Activated T-cell treated with anti-CD3 and anti-CD28 coated beads, Interleukin-2, amount 50 U/mL, for 72 hours (primary cell): ENCODE data around the gene METTL26. TPM values are rescaled to one million over a fixed set of nuclear protein-coding genes. Genes with fewer than 3 reads are reported as not detected.

ENCODE experiments used
- ATAC-seq, 2 donors: fragments of 150-1000 bp; cut with Tn5 transposase; replicated peaks in 1 of 2; 2 replicates each; pipeline ENCODE4 v1.10.0; 2021; ENCODE audit warnings: moderate library complexity in 2 of 2, mild to moderate bottlenecking in 1 of 2
- DNase-seq, 2 donors: peaks; one replicate each; pipeline ENCODE4 v3.0.0; 2021 to 2022; ENCODE audit warnings: mixed read lengths in 1 of 2
- H3K27ac Mint-ChIP-seq: one replicate; pipeline ENCODE4 v1.8.0; 2022; ENCODE audit warnings: mild to moderate bottlenecking, moderate library complexity, mixed read lengths
- H3K27me3 Mint-ChIP-seq: one replicate; pipeline ENCODE4 v1.8.0; 2022; ENCODE audit warnings: low read depth, mixed read lengths
- H3K36me3 Mint-ChIP-seq, 2 donors: one replicate each; pipeline ENCODE4 v1.8.0; 2022; ENCODE audit warnings: mixed read lengths in 2 of 2, mild to moderate bottlenecking in 1 of 2; ENCODE audit not compliant: insufficient read depth in 2 of 2
- H3K4me1 Mint-ChIP-seq: one replicate; pipeline ENCODE4 v1.8.0; 2022; ENCODE audit warnings: low read depth, mixed read lengths
- H3K4me3 Mint-ChIP-seq, 2 donors: one replicate each; pipeline ENCODE4 v1.8.0; 2022; ENCODE audit warnings: mild to moderate bottlenecking in 2 of 2, mixed read lengths in 2 of 2, moderate library complexity in 2 of 2
- H3K9me3 Mint-ChIP-seq, 2 donors: one replicate each; pipeline ENCODE4 v1.8.0; 2022; ENCODE audit warnings: mixed read lengths in 2 of 2
- total RNA-seq, 2 donors: library from RNA; stranded (reverse); gene quantifications; one replicate each; pipeline ENCODE4 v1.2.3, GENCODE V29; 2022

The METTL26 gene
- total RNA-seq, 2 donors from 2014 or later: 55.4 to 57.4 TPM

DNA sequence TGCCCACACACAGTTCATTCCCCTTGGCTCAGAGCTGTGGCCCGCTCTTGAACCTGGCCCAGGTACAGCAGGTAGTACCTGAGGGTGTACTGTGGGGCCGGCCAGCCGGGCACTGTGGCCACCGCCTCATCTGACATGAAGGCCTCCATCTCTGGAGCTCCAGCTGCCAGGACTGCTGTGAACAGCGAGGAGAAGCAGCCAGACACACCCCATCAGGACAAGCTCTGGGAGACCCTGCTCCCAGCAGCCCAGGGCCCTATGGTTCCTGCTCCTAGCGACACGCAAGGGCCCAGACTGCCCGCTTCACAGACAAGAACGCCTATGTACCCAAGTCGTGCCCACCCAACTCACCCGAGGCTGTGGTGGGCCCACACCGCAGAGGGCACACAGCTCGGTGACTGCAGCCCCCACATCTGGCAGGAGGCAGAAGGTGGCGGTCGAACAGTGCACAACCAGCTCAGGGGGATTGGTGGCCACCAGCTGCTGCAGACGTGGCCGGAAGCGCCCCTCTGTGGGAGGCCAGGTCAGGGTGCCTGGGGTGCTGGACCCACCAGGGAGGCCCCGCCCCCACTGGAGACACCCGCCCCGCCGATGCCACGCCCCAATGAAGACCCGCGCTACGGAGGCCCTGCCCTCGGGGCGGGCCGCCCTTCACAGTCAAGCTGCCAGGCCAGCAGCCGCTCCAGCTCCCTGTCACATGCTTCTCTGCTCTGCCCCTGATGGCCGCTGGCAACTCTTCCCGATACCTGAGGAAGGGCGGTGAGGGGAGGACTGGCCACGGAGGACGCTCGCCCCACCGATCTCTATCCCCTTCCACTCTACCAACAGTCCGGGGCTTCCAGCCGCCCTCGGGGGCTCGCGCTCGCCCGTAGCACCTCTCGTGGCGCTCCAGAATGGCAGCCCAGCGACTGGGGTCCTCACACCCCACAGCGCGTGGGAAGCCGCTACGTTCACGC is 43.0 kb upstream of the METTL26 start:
- H3K9me3 Mint-ChIP-seq: no peaks in the 10 kb centered on the region
- no peaks in the 10 kb centered on the region for H3K27me3 Mint-ChIP-seq
- no peak overlapping the region for H3K27ac Mint-ChIP-seq
- ATAC-seq (peak; percentile 16 to 30), DNase-seq (peak; percentile 61 to 73)
- H3K4me3 Mint-ChIP-seq: peak overlapping the region; percentile 81 to 89
- H3K4me1 Mint-ChIP-seq: peaks cover 35% of the 10 kb centered on the region
- peaks cover 0 to 5% of the 10 kb centered on the region in 2 donors for H3K36me3 Mint-ChIP-seq

DNA sequence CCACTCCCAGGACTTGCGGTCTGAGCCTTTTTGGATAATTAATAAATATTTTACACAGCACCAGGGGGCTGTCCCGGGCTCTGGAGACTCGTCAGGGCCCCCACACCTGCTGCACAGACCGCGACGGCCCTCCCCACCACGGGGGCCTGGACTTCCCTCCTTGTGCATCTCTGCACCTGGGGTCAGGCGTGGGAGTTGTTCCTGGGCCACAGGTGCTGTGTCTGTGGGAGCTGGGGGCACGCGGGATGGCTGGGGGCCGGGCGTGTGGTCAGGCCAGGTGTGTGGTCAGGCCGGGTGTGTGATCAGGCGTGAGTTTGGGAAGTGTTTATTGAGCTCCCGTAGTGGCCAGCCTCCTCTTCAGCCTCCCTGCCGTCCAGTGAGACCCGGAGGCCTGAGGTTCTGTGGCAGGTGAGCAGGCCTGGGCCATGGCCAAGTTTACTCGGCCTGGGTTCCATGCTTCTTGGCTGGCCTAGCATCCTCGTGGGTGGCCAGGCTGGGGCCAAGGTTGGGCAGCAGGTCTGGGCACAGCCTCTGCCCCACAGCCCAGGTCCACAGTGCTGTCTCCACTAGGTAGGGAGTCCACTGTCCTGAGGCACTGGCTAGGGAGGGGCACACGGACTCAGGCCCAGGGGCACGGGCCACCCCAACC is 42.2 kb upstream of the METTL26 start:
- H3K4me3 Mint-ChIP-seq: peak overlapping the region in 1 of 2 donors; percentile 81
- H3K4me1 Mint-ChIP-seq: peaks cover 32% of the 10 kb centered on the region
- ATAC-seq: no peak

DNA sequence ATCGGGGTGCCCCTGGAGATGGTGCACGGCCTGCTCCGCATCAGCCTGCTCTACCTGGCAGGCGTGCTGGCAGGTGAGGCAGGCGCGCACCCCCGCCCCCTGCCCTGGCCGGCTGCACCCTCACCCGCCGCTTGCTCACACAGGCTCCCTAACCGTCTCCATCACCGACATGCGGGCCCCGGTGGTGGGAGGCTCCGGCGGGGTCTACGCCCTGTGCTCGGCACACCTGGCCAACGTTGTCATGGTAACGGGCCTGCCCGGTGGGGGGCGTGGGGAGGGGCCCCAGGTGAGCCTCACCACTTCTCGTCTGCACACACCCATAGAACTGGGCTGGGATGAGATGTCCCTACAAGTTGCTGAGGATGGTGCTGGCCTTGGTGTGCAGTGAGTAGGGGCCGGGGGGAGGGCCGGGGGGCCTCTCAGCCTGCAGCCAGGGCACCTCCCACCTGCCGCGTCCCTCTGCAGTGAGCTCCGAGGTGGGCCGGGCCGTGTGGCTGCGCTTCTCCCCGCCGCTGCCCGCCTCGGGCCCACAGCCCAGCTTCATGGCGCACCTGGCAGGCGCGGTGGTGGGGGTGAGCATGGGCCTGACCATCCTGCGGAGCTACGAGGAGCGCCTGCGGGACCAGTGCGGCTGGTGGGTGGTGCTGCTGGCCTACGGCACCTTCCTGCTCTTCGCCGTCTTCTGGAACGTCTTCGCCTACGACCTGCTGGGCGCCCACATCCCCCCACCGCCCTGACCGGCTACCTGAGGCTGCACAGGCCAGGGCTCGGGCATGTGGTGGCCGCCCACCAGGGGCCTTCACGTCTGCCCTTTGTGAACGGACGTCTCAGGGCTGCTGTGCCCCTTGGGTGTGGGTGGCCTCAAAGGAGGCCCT is 41.4 kb upstream of the METTL26 start:
- peaks cover 0 to 4% of the 10 kb centered on the region in 2 donors for H3K36me3 Mint-ChIP-seq
- H3K9me3 Mint-ChIP-seq: no peaks in the 10 kb centered on the region
- H3K4me3 Mint-ChIP-seq: no peak overlapping the region
- H3K27me3 Mint-ChIP-seq: no peaks in the 10 kb centered on the region
- H3K27ac Mint-ChIP-seq: no peak overlapping the region
- no peak for DNase-seq
- H3K4me1 Mint-ChIP-seq: peaks cover 24% of the 10 kb centered on the region
- ATAC-seq: no peak

More for the DNA sequence above, 42.2 kb upstream of the METTL26 start:
- H3K27me3 Mint-ChIP-seq: no peaks in the 10 kb centered on the region
- DNase-seq: no peak
- H3K27ac Mint-ChIP-seq: no peak overlapping the region
- peaks cover 0 to 5% of the 10 kb centered on the region in 2 donors for H3K36me3 Mint-ChIP-seq
- no peaks in the 10 kb centered on the region for H3K9me3 Mint-ChIP-seq

DNA sequence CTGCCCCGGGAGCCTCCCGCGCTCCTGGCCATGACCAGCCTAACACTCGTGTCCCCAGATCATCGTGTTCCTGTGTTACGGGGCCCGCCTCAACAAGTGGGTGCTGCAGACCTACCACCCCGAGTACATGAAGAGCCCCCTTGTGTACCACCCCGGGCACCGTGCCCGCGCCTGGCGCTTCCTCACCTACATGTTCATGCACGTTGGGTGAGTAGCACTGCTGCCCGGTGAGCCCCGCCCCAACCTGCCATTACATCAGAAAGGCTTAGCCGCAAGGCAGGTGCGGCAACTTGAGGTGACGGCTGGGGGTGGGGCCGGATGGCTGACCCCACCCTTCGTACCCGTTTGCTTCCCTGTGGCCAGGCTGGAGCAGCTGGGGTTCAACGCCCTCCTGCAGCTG is 40.8 kb upstream of the METTL26 start:
- H3K9me3 Mint-ChIP-seq: no peaks in the 10 kb centered on the region
- no peak overlapping the region for H3K4me3 Mint-ChIP-seq
- H3K27me3 Mint-ChIP-seq: no peaks in the 10 kb centered on the region
- DNase-seq (no peak), ATAC-seq (no peak)
- no peak overlapping the region for H3K27ac Mint-ChIP-seq
- peaks cover 18% of the 10 kb centered on the region for H3K4me1 Mint-ChIP-seq
- H3K36me3 Mint-ChIP-seq: peaks cover 0 to 3% of the 10 kb centered on the region in 2 donors

DNA sequence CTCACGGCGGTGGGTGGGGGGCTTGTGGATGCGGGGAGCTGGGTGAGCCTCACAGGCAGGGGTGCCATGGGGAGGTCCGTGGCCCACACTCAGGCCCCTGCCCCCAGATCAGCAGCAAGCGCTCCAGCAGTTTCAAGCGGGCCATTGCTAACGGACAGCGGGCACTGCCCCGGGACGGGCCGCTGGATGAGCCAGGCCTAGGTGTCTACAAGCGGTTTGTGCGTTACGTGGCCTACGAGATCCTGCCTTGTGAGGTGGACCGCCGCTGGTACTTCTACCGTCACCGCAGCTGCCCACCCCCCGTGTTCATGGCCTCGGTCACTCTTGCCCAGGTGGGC is 40.4 kb upstream of the METTL26 start:
- H3K27me3 Mint-ChIP-seq: no peaks in the 10 kb centered on the region
- H3K9me3 Mint-ChIP-seq: no peaks in the 10 kb centered on the region
- no peaks in the 10 kb centered on the region for H3K36me3 Mint-ChIP-seq
- ATAC-seq (no peak), DNase-seq (no peak)
- H3K4me3 Mint-ChIP-seq: no peak overlapping the region
- H3K27ac Mint-ChIP-seq: no peak overlapping the region
- H3K4me1 Mint-ChIP-seq: peaks cover 14% of the 10 kb centered on the region

DNA sequence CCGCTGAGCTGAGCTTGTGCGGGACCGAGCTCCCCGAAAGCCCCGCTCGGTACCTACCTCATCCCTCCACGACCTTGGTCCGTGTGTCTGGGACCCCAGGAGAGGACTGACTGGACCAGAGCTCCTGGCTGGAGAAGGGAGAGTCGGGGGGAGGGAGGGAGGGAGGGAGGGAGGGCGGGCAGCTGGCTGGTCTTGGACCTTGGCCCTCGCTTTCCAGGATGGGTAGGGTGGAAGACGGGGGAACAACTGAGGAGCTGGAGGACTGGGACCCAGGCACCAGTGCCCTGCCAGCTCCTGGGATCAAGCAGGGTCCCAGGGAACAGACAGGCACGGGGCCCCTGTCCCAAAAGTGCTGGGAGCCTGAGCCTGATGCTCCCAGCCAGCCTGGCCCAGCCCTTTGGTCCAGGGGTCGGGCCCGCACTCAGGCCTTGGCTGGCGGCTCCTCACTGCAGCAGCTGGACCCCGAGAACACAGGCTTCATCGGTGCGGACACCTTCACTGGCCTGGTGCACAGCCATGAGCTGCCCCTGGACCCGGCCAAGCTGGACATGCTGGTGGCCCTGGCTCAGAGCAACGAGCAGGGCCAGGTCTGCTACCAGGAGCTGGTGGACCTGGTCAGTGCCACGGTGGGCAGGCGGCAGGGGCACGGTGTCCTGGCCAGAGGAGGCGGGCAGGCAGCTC is 39.9 kb upstream of the METTL26 start:
- Mint-ChIP-seq H3K27me3 (no peaks in the 10 kb centered on the region), H3K4me3 (no peak overlapping the region), H3K4me1 (peaks cover 9% of the 10 kb centered on the region), H3K27ac (no peak overlapping the region), H3K9me3 (no peaks in the 10 kb centered on the region), H3K36me3 (peaks cover 0 to 2% of the 10 kb centered on the region in 2 donors)
- DNase-seq (no peak), ATAC-seq (no peak)

DNA sequence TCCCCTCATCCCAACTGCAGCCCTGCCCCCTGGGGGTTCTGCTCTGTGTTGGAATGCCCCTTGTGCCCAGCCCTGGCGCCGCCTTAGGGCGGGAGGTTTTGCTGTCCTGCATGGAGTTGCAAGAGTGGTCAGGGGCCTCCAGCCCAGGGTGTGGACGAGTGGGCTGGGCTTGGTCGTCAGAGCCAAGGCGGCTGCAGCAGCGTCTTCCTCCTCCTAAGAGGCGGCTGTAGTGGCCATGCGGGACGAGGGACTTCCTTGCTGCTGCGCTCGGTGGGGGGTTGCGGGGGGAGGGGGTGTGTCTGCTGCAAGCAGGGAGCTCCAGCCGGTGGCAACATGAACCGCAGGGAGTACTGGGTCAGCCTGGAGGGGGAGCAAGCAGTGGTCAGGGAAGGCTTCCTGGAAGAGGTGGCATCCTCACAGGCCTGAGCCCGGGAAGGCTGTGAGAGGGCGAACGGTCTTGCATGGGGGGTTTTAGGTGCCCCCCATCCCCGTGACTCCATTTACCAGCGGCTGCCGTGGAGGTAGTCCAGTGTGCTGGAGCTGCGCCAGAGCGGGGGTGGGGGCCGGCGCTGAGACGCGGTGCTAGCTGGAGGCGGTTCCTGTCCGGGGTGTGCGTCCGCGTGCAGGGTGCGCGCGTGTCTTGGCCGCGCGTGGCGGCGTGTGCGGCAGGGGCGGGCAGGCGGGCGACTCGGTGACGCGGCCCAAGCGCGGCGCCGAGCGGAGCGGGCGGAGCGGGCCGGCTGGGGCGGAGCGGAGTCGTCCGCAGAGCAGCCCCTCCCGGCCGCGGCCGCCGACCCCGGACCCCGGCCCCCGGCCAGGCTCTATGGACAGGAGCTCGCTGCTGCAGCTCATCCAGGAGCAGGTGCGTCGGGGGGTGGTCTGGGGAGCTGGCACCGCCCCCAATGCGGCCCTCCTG is 39.1 kb upstream of the METTL26 start, which contains the start of gene RHBDL1:
RHBDL1 (plus strand) TSS at position 704 of the 916 bp plus-strand sequence; CDS start at position 824, 120 bp downstream.
- H3K27ac Mint-ChIP-seq: no peak within 1 kb of the TSS
- DNase-seq (no peak), ATAC-seq (no peak)
- no peaks in the 10 kb centered on the region for H3K9me3 Mint-ChIP-seq
- H3K36me3 Mint-ChIP-seq: peaks cover 0 to 2% of the 10 kb centered on the region in 2 donors
- H3K4me3 Mint-ChIP-seq: peak within 1 kb of the TSS; percentile 31 to 63
- H3K4me1 Mint-ChIP-seq: peaks cover 7% of the 10 kb centered on the region
- H3K27me3 Mint-ChIP-seq: no peaks in the 10 kb centered on the region

DNA sequence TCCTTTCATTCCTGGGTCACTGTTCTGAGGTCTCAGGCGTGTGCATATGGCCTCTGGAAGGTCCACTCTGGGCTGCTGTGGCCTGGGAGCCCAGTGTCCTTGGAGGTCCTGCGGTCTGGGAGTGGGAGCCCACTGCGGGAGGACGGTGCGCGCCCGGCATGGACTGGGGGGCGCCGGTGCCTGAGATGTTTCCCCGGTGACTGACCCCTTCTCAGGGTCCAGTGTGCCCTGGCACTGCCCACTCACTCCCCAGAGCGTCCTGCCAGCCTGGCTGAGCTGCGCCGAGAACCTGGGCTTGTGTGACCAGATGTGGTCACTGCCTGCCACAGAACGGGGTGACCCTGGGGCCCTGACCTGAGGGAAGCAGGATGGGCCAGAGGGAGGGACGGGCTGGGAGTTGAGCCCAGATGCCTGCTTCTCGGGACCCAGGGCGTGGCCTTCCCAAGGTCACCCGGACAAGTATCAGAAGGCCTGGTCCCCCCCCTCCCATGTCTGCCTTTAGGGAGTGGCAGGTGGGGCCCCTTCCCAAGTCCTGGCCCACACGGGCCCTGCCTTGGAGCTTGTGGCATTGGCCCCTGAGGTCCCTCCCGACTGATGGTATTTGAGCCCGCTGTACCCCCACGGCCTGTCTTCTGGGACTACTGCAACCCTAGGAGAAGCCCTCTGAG is 38.2 kb upstream of the METTL26 start:
- H3K4me1 Mint-ChIP-seq: peaks cover 11% of the 10 kb centered on the region
- ATAC-seq: no peak
- H3K4me3 Mint-ChIP-seq: no peak overlapping the region
- no peaks in the 10 kb centered on the region for H3K27me3 Mint-ChIP-seq
- H3K27ac Mint-ChIP-seq: no peak overlapping the region
- DNase-seq: no peak
- H3K9me3 Mint-ChIP-seq: no peaks in the 10 kb centered on the region
- peaks cover 0 to 2% of the 10 kb centered on the region in 2 donors for H3K36me3 Mint-ChIP-seq

DNA sequence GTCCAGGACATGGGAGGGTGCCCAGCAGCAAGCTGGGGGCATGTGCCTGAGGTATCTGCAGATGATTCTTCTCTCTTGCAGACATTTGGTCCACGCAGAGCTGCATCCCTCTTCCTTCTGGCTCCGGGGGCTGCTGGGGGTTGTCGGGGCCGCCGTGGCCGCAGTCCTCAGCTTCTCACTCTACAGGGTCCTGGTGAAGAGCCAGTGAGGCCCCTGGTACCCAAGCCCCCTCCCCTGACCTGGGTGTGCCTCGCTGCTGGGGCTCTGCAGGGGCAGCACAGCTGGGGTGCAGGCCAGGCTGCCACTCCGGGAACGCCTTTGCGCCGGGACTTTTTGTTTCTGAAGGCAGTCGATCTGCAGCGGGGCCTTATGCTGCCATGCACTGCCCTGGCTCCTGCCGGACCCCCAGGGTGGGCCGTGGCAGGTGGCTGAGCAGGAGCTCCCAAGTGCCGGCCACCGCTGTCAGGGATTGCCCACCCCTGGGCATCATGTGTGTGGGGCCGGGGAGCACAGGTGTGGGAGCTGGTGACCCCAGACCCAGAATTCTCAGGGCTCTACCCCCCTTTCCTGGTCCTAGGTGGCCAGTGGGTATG is 37.4 kb upstream of the METTL26 start:
- Mint-ChIP-seq H3K4me1 (peaks cover 4% of the 10 kb centered on the region), H3K27me3 (no peaks in the 10 kb centered on the region), H3K9me3 (no peaks in the 10 kb centered on the region), H3K36me3 (peaks cover 0 to 2% of the 10 kb centered on the region in 2 donors), H3K27ac (no peak overlapping the region), H3K4me3 (no peak overlapping the region)
- no peak for ATAC-seq
- no peak for DNase-seq

DNA sequence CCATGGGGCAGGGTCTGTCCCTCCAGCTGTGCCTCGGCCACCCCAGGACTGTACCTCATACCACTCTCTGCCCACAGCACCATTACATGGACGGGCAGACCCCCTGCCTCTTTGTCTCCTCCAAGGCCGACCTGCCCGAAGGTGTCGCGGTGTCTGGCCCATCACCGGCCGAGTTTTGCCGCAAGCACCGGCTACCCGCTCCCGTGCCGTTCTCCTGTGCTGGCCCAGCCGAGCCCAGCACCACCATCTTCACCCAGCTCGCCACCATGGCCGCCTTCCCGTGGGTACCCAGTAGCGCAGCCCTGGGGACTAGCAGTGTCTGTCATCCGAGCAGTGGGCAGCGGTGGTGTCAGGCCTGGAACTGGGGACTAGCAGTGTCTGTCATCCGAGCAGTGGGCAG is 36.7 kb upstream of the METTL26 start:
- H3K27ac Mint-ChIP-seq: no peak overlapping the region
- DNase-seq: no peak
- no peak for ATAC-seq
- peaks cover 0 to 2% of the 10 kb centered on the region in 2 donors for H3K36me3 Mint-ChIP-seq
- H3K4me1 Mint-ChIP-seq: peaks cover 4% of the 10 kb centered on the region
- no peaks in the 10 kb centered on the region for H3K9me3 Mint-ChIP-seq
- H3K4me3 Mint-ChIP-seq: no peak overlapping the region
- H3K27me3 Mint-ChIP-seq: no peaks in the 10 kb centered on the region

DNA sequence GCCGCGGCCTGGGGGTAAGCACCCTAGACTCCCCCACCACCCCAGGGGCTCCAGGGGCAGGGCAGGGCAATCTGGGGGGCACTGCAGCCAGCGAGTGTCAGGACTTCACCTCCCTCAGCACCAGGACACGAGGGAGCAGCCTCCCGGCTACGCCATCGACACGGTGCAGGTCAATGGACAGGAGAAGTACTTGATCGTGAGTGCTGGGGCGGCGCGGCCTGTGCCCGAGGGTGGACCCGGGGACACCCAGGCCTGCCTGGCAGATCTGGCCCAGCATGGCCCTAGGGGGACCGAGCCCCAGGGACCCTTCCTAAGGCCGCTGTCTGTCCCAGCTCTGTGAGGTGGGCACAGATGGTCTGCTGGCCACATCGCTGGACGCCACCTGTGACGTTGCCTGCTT is 36.3 kb upstream of the METTL26 start:
- H3K27me3 Mint-ChIP-seq: no peaks in the 10 kb centered on the region
- peaks cover 0 to 2% of the 10 kb centered on the region in 2 donors for H3K36me3 Mint-ChIP-seq
- ATAC-seq (no peak), DNase-seq (no peak)
- no peak overlapping the region for H3K27ac Mint-ChIP-seq
- H3K4me3 Mint-ChIP-seq: no peak overlapping the region
- H3K9me3 Mint-ChIP-seq: no peaks in the 10 kb centered on the region
- H3K4me1 Mint-ChIP-seq: peaks cover 9% of the 10 kb centered on the region
